GM13976 (cell line): Measurements from ENCODE around the gene NUP93.

ENCODE experiments used
- DNase-seq: peaks from one replicate; pipeline ENCODE4 v3.0.0; 2012; ENCODE audit warnings: low spot score
- in situ Hi-C: fragments of 300-500 bp; cut with MboI; formaldehyde crosslinking; loops from one replicate; pipeline ENCODE4 v1.12.0; 2022; ENCODE audit warnings: low sequenced_read_pairs, mixed read lengths, inconsistent platforms; ENCODE audit not compliant: unreplicated experiment
- TF ChIP-seq, protein P1 (sequence below): IDR thresholded peaks from 2 replicates; pipeline ENCODE4 v1.5.1; 2012; ENCODE audit warnings: borderline replicate concordance, mild to moderate bottlenecking; ENCODE audit not compliant: insufficient read depth; ENCODE audit errors: extremely low read depth, missing control alignments, control extremely low read depth

The NUP93 gene

DNA sequence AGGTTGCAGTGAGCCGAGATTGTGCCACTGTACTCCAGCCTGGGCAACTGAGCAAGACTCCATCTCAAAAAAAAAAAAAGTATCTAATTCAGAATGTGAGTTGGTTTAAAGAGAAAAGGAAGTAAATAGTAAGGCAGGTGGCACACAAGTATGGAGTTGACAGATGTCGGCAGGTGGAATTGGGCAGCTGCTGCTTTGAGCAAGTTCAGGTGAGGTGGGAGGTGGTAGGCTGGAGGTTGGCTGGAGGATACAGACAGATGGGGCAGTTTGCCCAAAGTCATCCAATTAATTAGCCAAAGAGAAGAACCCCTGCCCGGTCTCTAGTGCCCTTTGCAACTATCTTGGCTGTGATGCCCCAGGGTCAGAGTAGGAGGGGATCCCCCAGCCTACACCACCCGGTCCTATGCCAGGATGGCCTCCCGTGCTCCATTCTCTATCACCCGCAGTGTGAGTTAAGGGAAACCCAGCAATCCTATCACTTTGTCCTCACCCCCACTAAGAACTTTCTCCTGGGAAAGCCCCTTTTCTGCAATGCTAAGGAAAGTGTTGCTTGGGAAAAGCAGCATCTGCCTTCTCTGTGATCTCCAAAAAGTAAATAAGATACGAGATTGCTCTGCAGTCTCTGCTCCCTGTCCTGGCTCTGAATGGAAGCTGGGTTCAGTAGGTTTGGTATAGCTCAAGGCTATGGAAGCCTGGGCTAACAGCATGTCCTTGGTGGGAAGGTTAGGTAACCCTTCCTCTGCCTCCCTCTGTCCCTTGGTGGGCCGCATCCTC is 167.3 kb downstream of the NUP93 start:
- in situ Hi-C loops, result no loop called here
- DNase-seq, result no peak

DNA sequence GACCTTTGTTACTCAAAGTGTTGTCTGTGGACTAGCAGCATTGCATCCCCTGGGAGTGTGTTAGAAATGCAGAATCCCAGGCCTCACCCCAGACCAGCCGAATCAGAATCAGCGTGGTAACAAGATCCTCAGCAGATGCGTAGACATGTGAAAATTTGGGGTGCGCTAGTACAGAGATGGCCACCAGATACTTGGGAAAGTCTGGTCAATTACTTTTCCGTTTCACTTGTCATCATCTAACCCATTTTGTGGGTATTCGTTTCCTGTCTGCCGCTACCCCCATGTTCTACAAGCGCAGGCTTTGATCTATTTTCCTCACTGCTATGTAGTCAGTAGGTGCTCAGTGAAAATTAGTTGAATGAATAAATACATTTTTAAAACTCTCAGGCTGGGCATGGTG is 168.9 kb downstream of the NUP93 start:
- TF ChIP-seq, protein P1, sequence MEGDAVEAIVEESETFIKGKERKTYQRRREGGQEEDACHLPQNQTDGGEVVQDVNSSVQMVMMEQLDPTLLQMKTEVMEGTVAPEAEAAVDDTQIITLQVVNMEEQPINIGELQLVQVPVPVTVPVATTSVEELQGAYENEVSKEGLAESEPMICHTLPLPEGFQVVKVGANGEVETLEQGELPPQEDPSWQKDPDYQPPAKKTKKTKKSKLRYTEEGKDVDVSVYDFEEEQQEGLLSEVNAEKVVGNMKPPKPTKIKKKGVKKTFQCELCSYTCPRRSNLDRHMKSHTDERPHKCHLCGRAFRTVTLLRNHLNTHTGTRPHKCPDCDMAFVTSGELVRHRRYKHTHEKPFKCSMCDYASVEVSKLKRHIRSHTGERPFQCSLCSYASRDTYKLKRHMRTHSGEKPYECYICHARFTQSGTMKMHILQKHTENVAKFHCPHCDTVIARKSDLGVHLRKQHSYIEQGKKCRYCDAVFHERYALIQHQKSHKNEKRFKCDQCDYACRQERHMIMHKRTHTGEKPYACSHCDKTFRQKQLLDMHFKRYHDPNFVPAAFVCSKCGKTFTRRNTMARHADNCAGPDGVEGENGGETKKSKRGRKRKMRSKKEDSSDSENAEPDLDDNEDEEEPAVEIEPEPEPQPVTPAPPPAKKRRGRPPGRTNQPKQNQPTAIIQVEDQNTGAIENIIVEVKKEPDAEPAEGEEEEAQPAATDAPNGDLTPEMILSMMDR, result no peak
- peak; percentile 70 for DNase-seq
- in situ Hi-C loops, result no loop called here

More for the DNA sequence above, 167.3 kb downstream of the NUP93 start:
- TF ChIP-seq, protein P1, result no peak
